Activated CD8-positive, alpha-beta memory T cell treated with anti-CD3 and anti-CD28 coated beads, Interleukin-2, amount 50 U/mL, for 1 hour (primary cell): Measurements from ENCODE around the gene GLDN.
"Not testable (repeated sequence)": the region's sequence is repeated elsewhere in the genome, so short reads cannot be mapped to it uniquely, and the experiment has no call there.

ENCODE experiments used
- DNase-seq: peaks from one replicate; pipeline ENCODE4 v3.0.0-alpha.2; 2020; ENCODE audit errors: extremely low read depth

The GLDN gene

DNA sequence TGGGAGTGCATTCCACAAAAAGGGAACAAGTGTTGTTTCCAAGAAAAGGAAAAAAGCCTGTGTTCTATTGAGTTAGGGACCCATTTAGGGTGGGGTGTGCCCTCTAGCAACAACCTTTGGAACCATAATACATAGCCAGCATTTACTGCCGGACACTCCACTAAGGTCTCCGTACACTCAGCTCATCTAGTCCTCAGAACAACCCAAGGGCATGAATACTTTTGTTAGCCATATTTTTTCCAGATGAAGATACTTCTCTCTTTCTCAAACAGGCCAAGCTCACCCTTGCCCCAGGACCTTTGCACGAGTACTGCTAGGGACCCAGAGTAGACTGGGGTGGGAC lies 46.2 kb downstream of the GLDN start:
- DNase-seq, result no peak

DNA sequence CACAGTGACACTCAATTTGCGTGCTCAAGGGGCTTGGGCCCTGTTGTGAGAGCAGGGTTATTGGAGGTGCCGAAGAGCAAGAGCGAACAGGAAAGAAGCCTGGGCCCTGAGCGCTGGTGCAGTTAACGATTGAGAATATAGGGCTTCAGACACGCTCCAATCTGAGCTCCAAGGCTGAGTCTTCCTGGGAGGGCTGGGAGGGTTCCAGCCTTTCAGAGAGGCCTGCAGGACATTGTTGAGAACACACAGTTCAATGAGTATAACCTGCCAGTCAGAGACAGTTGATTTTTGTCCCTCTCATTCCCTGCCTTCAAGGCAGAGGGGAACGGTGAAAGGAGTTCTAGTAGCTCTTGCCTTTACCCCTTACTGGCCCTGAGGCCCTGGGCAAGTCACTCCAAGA lies 47.3 kb downstream of the GLDN start:
- DNase-seq, result no peak

DNA sequence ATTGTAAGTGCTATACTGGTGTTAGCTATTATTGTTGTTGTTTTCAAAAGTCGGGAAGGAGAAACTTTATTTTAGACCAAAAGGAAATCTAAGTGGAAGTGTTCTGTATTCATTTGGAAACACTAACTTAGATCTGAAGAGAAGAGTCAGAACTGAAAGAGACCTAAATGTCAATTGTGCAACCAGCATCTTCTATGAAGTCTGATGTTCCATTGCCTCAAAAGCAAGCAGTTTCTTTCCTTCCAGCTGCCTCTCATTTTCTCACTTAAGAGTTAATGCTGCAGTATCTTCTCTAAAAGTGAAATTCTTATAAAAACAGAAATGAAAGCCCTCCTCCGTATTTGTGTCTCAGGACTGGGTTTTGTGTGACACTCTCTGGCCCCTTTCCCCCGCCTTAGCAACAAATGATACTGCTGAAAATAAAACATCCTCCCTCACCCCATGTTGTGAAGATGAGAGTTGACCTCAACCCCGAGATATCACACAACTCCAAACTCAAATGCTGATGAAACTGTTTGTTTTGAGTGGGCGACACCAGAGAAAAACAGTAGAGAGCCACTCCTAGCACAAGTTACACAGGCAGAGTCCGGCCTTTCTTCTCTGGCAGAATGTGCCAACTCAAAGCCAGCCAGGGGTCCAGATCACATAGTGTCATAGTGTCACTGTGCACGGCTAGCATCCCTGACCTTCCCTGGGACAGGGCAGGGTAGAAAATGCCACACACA lies 48.9 kb downstream of the GLDN start:
- no peak for DNase-seq

DNA sequence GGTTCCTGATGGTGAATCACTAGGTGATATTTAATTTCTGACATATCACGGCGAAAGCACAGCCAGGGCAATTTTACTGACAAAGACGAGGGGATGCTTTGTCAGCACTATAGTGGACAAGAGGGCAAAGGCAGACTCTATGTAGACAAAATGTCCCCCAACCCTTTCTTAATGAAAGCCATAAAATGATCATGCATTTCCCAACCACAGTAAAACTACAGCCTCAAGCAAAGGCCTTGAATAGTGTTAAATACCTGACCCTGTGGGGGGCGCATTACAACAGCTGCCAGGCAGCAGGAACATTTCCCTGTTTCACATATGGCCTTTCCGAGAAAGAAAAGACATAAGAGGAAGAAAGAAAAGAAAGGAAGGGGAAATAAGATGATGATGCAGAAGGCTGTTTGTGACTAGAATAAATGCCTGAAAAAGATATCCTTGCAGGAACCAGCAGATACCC lies 49.5 kb downstream of the GLDN start:
- no peak for DNase-seq

DNA sequence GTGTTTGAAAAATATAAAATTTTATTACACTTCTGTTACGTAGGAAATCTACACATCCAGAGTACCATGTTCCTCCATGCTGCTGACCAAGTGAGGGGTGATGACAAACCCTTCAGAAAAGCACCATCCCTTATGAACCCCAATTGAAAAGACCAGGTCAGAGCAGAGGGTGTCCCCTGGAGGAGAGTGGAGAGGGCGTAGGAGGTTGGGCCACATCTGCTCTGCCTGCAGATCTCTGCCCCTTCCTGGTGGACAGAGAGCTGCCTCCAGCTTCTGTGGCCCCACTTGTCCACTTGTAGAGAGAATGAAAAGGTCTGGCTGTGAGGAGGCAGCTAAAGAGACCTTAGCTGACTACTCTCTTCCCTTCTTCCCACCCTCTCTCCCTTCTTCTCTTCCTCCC lies 55.5 kb downstream of the GLDN start:
- DNase-seq, result no peak

DNA sequence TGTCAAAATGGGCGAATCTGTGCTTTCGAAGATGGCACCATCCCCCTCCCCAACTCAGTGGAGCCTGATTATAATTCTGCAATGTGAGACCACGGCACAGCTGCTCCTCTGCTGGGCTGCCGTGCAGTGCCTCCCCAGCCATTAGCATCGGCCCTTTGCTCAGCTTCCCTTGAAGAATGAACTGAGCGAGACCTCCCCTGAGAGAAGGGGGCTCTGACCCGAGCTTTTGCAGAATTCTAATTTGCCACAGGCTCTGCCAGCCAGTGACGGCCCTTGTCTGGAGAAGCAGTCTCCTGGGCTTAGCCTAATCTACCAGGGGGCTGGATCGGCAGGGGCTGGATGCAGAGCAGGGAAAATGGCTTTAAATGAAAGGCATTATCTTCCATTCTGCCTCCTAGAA lies 57.2 kb downstream of the GLDN start:
- DNase-seq, result no peak

DNA sequence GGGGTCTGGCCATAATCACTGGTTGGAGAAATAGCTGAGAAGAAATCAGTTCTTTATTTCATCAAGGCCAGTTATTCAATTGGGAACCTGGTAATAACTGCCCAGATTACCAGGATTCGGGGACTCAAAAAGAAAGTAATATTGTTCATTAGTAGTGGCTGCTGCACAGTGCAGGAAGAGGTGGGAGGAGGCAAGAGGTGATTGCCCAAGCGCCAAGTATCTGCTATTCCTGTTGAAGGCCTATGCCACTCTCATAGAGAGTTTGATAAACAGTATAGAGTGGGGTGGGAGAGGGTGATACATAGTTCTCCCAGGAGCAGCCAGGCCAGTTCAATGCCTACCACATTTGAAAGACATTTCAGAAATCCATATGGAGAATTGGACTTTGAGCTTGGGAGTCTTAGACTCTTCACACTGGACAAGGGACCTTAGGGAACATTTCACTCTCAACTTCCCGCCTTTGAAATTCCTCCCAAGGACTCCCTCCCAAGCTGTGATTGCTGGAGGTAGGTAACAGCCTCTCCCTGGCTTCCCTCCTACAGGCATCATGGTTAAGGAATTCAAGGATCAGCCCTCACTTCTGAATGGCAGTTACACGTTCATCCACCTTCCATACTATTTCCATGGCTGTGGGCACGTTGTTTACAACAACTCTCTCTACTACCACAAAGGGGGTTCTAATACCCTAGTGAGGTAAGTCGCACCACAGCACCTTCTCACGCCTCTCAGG lies 59.8 kb downstream of the GLDN start:
- DNase-seq, result no peak

DNA sequence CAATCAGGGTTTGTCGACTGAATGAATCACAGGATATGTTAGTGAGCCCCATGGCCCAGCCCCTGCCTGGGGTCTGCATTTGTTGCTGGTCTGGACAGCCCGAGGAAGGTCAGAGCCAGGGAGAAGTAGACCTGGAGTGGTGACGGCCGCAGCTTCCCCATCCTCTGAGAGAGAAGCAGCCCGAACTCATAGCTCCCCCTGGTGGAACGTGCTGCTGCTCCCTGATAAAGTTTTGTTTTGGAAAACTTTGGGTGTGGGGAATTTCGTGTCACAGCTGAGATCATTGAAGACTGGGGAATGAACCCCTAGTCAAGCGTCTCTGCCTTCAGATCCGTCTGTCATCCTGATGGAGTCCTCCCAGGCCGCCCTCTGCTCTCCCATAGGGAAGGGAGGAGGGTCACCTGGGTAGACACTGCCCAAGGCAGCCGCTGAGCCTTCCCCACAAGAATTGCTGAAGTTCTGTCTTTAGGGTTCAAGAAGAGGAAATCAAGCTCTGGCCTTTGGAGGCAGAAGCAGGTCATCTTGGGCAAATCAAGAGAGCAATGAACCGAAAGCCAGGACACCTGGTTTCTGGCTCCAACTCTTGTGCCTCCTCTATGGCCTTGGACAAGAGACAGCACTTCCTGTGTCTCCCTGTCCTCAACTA lies 60.5 kb downstream of the GLDN start:
- DNase-seq, result no peak

DNA sequence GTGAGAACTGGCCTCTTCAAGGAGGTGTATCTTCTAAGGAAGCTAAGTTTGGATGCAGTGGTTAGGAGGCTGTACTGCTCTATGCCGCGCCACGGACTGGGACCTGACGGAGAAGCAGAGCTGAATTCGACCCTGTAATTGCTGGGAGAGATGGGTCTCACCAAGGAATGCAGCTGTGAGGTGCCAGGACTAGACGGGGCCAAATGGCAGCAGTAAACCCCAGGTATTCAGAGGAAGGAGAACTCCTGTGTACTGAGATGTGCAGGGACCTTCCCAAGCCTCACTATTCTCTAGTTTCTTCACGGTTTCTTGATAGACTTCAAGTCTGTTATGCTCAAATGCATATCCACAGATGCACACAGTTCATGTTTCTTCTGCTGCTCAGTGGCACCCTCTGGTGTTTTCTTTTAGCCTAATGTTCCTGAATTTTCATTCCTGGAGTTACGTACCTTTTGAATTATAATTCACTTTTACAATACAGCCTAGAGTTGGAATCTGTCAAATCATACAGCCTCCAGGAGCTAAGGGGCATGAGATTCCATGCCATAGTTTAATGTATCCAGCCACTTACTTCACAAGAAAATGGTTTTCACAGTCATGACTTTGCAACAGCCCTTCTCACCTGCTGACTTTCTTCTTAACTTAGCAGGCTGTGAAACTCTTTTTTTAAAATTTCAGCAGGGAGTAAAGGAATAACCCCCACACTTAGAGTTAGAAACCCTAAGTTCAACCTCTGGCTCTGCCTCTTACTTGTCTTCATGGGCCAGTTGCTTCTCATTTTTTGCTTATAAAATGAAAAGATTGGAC lies 61.8 kb downstream of the GLDN start:
- no peak for DNase-seq

DNA sequence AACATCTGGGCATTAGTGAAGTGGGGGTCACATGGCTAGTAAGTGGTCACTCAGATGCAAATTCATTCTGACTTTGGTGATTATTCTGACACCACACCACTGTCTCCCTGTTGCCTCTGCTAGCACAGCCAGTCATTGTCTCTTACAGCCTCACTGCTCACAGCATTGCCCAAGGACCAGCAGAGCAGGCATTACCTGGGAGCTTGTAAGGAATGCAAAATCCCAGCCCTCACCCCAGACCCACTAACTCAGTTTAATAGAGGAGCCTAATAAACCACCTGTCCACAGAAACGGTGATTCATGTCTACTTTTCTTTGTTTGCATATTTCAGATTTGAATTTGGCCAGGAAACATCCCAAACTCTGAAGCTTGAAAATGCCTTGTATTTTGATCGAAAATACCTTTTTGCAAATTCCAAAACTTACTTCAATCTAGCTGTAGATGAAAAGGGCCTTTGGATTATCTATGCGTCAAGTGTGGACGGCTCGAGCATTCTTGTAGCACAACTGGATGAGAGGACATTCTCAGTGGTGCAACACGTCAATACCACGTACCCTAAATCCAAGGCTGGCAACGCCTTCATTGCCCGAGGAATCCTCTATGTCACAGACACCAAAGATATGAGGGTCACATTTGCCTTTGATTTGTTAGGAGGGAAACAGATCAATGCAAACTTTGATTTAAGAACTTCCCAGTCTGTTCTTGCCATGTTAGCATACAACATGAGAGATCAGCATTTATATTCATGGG lies 62.7 kb downstream of the GLDN start:
- DNase-seq, result no peak

DNA sequence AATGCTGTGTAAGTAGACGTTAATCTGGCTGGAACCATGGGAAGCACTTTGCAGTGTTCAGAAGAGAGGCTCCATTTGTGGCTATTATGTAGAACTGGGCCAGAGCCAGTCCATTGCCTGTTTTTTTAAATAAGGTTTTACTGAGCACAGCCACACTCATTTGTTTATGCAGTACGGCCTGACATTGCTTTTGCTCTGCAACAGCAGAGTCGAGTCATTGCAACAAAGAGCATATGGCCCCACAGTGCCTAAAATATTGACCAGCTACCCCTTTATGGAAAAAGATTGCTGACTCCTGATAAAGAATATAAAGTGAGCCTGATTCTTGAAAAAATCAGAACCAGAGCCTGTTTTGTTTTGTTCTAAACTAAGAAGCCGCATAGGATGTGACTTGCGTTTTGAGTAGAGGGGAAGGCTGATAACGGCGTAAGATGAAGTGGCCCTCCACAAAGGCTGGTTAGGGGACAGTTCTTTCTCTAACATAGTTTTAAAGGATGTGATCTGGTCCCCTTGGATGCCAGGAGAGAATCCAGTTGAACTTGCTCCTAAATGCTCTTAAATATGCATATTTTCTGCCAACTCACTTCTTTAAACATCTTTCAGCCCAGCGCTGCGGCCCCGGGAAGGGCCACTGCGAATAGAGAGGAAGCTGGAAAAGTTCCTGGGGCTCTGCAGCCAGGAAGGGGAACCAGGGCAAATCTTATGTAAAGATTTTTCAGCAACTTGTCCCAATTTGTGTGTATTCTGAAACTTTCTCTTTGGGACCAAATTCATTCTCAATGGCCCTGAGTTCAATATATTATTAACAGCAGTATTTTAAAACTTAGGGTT lies 64.5 kb downstream of the GLDN start:
- no peak for DNase-seq

DNA sequence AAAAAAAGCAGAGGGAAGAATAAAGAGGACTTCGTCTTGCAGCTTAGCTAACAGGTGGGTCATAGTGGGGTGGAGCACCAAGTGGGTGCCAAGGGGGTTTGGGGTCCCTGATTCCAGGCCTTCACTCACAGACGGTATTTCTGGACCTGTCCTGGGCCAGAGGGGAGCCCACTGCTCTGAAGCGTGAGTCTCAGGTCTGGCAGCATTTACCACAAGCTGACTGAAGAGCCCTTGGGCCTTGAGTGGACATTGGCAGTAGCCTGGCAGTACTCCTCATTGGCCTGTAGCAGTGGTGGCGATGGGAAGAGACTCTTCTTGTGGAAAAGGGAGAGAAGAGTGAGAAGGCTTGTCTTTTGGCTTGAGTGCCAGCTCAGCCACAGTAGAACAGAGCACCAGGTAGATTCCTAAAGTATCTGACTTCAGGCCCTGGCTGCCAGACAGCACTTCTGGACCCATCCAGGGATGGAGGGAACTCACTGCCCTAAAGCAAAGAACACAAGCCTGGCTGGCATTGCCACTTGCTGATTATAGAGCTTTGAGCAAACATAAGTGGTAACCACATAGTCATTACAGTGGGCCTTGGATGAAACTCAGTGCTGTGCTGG lies 72.9 kb downstream of the GLDN start:
- no peak for DNase-seq

DNA sequence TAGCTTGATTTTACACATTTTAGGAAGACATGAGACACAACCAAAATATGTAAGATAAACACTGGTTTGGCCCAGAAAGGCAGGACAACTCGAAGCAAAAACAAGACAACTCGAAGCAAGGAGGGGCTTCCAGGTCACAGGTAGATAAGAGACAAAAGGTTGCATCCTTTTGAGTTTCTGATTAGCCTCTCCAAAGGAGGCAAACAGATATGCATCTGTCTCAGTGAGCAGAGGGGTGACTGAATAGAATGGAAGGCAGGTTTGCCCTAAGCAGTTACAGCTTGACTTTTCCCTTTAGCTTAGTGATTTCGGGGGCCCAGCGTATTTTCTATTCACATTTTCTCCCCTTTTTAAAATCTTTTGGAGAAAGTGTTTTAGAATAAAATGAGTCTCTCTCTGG lies 74.7 kb downstream of the GLDN start:
- no peak for DNase-seq

DNA sequence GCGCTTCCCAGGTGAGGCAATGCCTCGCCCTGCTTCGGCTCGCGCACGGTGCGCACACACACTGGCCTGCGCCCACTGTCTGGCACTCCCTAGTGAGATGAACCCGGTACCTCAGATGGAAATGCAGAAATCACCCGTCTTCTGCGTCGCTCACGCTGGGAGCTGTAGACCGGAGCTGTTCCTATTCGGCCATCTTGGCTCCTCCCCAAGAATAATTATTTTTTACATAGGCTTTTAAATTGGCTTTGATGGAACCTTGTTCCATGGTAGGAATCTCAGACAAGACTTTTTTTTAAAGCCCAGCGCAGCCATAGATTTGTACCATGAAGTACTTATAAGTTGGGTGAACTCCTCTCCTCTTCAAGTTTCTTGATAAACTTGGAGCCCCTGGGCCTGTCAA lies 81.6 kb downstream of the GLDN start:
- DNase-seq, result not testable (repeated sequence)

DNA sequence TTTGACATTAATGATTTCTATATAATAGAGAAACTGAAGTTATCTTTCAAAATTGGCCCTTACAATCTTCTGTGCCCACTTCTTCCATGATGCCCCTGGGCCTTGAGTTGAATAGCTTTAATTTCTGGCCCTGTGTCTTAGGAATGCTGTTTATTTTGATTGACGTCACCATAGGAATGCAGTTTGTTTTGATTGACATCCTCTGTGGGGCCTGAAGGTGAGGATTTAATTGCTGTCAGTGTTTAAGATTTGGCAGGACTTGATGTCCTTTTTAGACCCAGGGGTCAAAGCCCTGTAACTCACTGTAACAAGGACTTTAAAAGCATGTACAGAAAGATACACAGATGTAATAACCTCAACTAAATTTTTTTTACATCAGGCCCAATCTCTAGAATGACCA lies 83.3 kb downstream of the GLDN start:
- DNase-seq, result no peak

DNA sequence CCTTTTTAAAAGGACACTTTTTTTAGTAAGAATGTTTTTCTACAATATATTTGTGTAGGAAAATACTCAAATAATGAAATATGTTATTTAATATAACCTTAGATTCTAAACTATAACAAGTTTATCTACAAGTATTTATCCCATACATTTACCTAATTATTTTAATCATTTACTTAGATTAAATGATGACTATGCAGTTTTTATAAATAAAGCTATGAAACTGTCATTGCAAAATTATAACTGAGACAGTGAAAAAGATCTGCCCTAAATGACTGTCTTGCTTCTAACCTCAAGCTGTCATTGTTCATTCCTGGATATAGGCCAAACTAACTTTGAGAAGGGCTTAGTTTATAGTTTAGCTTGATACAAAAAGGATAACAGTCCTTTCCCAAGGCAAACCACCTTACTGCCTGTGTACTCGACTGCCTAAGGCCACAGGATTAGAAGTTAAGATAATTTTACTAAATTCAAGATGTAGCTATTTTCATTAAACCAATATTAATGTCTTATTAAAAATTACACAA lies 84.1 kb downstream of the GLDN start:
- DNase-seq, result no peak

DNA sequence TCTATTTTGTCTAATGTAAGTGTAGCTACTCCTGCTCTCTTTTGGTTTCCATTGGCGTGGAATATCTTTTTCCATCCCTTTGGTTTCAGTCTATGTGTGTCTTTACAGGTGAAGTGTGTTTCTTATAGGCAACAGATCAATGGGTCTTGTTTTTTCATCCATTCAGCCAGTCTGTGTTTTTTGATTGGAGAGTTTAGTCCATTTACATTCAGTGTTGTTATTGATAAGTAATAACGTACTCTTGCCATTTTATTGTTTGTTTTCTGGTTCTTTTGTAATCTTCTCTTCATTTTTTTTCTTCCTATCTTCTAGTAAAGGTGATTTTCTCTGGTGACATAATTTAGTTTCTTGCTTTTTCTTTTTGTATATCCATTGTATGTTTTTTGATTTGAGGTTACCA lies 97.1 kb downstream of the GLDN start:
- DNase-seq, result no peak

DNA sequence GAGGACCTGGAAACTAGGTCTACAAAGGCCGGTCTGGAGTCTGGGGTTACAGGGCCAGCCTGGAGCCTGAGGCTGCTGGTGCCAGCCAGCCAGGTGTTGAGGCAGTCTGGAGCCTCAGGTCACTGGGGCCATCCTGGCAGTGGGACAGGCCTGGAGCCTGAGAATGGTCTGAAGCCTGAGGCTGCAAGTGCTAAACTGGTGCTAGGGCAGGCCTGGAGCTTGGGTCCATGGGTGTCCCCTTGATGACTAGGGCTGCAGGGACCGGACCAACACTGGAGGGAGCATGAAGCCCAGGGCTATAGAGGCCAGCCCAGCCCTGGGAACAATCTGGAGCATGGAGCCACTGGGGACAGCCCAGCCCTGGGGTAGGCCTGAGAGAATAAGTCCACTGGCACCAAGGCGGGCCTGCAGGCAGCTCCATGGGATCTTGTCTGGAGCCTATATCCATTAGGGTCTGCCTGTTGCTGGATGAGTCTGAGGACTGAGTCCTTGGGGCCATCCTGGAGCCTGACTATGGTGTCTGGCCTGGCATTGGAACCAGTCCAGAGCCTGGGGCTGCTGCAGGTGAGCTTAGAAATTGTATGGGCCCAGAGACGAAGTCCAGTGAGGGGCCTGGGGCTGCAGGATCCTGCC lies 101.9 kb downstream of the GLDN start:
- DNase-seq, result no peak

DNA sequence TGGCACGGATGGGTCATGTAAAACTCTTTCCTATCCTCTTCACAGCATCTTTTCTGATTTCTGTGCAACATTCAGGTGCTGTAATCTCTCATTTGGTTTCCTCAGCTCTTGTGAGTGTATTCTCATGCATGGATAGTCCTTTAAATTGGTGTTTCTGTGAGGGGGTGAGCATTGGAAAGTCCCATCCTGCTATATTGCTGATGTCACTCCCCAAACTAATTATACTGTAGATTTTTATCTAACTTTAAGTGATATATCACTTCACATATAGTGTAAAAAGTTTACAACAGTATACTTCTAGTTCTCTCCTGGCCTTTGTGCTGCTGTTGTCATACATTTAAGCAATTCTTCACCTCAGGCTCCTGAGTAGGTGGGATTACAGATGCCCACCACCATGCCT lies 102.7 kb downstream of the GLDN start:
- DNase-seq, result no peak

DNA sequence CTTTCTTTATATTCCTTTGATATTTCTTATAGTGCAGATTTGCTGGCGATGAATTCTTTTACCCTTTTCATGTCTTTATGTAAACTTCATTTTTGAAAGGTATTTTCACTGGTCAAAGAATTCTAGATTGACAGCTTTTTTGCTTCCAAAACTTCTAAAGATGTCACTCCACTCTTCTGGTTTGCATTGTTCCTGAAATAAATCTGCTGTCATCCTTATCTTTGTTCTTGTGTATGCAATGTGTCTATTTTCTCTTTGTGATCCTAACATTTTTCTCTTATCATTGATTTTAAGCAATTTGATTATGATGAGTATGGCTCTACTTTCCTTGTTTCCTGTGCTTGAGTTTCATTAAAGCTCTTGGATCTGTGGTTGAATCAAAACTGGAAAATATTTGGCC lies 103.4 kb downstream of the GLDN start:
- DNase-seq, result no peak
